AML-193 (cell line): ENCODE measurements around the gene EBI3.
A peak's percentile ranks its signal among the peaks of the same experiment; 100 is the strongest.
"Not testable (repeated sequence)": the region's sequence is repeated elsewhere in the genome, so short reads cannot be mapped to it uniquely, and the experiment has no call there.

Source experiments
- DNase-seq, 2 experiments: peaks; one replicate each; lab custom pipeline; 2025; lab: John Stamatoyannopoulos, UW

Gene EBI3

DNA sequence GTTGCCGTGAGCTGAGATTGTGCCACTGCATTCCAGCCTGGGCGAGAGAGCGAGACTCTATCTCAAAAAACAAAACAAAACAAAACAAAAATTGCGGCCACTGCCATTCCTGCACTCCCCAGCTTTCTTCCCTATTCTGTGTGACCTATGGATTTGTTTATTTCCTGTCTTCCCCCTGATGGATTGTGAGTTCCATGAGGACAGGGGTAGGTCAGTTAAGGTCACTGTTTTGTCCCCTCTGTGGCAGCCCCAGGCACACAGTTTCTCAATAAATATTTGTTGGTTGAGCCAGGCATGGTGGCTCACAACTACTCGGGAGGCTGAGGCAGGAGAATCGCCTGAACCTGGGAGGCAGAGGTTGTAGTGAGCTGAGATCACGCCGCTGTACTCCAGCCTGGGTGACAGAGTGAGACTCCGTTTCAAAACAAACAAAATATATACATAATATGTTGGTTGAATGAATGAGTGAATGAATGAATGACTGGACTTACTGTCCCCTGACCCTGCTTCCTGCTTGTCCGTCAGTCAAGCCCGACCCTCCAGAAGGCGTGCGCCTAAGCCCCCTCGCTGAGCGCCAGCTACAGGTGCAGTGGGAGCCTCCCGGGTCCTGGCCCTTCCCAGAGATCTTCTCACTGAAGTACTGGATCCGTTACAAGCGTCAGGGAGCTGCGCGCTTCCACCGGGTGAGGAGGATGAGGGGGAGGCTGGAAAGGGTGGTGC is 5.0 kb downstream of the EBI3 start:
- no peak for DNase-seq

DNA sequence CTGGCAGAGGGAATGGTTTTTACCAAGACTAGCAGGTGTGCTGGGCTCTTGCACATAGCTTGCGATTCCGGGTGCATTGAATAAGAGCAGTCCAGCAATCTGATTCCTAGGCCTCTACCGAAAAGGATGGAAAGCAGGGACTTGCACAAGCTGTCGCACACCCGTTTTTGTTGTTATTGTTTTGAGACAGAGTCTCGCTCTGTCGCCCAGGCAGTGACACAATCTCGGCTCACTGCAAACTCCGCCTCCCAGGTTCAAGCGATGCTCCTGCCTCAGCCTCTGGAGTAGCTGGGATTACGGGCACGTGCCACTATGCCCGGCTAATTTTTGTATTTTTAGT is 5.5 kb downstream of the EBI3 start:
- no peak for DNase-seq

DNA sequence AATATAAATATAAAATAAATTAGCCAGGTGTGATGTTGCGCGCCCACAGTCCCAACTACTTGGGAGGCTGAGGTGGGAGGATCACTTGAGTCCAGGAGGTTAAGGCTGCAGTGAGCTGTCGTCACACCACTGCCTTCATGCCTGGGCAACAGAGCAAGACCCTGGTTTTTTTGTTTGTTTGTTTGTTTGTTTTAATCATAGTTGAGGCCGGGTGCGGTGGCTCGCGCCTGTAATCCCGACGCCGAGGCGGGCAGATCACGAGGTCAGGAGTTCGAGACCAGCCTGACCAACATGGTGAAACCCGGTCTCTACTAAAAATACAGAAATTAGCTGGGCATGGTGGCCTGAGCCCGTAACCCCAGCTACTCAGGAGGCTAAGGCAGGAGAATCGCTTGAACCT is 8.2 kb downstream of the EBI3 start:
- DNase-seq, result not testable (repeated sequence)

DNA sequence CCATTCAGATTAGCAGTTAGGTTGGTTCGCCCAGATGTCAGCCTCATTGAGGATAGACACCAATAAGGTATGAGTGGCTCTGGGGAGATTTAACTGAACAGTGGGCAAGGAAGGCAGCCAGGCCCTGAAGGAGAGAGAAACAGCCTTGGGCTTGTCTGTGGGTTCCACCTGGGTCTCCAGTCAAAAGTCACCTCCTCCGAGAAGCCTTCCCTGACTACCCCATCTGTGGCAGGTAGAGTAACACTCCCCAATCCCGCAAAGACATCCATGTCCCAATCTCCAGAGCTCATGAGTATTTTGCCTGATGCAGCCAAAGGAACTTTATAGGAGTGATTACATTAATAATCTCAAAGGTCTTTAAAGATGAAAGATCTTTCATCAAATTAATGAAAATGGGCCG is 9.5 kb downstream of the EBI3 start:
- DNase-seq, result no peak

DNA sequence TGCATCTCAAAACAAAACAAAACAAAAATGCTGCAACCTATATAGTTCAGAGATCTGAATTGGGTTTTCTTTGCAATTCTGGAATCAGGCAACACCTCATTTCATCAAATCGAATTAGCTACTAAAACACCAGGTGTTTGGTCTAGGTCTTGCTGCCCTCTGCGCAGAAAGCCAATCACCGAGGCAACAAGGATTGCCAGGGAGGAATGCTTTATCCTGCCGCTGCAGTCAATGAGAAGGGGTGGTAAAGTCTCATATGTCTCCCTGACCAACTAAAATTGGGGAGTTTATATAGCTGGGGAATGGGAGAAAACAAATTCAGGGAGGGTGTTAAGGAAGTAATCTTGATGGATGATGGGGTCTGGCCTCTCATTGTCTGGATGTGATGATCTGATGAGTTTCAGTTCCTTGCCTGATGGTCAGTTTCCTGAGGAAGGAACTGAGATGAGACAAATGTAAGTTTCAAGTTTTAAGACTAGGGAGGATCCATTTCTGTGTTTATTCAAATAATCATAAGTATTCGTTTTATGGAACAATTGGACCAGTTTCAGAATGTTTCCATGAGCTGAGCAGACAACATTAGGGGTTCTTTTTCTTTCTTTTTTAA is 12.6 kb downstream of the EBI3 start:
- no peak for DNase-seq

DNA sequence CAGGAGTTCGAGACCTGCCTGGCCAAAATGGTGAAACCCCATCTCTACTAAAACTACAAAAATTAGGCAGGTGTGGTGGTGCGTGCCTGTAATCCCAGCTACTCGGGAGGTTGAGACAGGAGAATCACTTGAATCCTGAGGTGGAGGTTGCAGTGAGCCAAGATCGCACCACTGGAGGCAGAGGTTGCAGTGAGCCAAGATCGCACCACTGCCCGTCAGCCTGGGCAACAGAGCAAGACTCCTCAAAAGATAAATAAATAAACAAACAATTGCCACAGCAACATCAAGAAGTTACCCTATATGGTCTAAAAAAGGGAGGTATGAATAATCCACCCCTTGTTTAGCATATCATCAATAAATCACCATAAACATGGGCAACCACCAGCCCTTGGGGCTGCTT is 16.6 kb downstream of the EBI3 start:
- not testable (repeated sequence) for DNase-seq

DNA sequence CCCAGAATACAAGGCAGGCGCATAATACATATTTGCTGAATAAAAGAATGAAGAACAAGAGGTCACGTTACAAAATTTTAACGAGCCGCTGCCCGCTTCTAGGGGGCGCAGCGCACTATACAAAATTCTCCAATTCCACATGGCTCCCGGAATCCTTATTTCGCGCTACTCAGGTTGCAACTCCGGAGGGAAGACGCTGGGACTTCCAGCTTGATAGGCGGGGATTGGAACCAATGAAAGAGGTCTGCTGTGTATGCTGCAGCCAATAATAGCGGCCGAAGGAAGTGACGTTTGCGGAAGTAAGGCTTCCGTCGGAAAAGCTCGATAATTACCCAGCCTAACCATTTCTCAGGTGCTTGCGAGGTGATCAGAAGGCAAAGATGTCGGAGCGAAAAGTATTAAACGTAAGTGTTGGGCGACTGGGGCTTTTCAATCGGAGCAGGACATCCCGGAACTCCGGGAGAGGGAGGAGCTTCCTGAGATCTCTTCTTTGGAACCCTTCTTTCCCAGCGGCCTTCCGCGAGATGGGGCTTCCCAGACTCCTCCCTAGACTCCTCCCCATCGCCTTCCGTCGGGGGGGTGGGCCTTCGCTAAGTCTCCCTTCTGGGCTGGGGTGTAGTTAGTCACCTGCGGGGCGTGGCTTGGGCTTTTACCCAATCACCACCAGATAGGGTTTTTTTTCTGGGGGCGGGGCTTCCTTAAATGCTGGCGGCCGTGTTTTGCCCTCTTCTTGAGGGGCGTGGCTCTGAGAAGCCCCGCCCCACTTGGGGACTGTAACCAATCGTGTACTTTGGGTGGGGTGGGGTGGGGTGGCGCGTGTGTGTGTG is 17.7 kb downstream of the EBI3 start, which contains the start of gene YJU2:
TSS of gene YJU2 (plus strand) at position 314 of the 827 bp plus-strand sequence. CDS start at position 381, 67 bp downstream.
- peak; percentile 97 for DNase-seq

DNA sequence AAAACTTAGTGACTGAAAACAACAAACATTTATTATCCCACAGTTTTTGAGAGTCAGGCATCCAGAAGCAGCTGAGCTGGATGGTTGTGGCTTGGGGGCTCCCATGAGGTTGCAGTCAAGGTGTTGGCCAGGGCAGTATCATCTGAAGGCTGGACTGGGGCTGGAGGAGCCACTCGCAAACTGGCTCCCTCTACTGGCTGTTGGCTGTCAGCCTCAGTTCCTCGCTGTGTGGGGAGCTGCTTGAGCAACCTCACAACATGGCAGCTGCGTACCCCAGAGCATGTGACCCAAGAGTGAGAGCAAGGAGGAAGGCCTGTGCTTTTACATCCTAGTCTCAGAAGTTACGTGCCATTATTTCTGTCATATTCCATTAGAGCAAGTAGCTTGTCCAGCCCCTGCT is 27.2 kb downstream of the EBI3 start:
- DNase-seq, result no peak

DNA sequence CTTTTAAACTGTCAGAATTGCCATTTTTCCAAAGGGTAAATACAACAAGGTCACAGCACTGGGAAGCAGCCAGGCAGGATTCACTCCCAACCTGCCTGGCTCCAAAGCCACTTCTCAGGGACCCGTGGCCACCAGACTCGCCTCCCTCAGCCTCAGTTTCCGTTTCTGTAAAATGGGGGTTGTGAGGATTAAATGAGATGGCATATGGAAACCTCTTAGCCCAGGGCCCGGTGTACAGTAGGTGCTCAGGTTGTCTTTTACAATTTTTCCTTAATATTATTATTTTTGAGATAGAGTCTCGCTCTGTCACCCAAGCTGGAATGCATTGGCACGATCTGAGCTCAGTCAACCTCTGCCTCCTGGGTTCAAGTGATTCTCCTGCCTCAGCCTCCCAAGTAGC is 27.7 kb downstream of the EBI3 start:
- no peak for DNase-seq

DNA sequence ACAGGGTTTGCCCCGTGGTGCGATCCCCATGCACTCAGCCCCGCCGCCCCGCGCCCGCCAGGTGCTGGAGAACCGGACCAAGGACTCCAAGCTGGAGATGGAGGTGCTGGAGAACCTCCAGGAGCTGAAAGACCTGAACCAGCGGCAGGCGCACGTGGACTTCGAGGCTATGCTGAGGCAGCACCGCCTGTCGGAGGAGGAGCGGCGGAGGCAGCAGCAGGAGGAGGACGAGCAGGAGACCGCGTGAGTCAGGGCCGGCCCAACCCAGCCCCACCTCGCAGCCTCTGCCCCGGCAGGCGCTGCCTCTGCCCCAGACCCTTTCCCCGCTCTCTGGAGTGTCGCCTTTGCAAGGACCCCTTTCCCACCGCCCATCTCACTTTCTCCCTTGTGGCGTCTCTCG is 28.9 kb downstream of the EBI3 start:
- DNase-seq, result no peak

DNA sequence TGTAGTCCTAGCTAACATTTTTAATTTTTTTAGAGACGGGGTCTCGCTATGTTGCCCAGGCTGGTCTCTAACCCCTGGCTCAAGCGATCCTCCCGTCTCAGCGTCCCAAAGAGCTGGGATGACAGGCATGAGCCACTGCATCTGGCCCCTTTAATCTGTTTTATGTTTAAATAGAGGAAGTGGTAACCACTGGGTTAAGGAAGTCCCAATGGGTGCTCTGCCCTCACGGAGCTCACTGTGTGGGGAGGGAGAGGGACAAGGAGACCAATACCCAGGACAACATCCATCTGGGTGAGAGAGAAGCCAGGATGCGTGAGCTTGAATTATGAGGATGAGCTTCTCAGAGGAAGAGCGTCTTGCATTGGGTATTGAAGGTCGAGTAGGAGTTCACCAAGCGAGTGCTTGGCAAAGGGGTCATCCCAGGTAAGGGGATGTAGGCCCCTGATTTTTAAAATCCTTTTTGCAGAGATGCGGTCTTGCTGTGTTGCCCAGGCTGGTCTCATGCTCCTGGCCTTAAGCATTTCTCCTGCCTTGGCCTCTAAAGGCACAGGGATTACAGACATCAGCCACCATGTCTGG is 31.4 kb downstream of the EBI3 start:
- DNase-seq, result peak in 1 of 2 experiments; percentile 4

DNA sequence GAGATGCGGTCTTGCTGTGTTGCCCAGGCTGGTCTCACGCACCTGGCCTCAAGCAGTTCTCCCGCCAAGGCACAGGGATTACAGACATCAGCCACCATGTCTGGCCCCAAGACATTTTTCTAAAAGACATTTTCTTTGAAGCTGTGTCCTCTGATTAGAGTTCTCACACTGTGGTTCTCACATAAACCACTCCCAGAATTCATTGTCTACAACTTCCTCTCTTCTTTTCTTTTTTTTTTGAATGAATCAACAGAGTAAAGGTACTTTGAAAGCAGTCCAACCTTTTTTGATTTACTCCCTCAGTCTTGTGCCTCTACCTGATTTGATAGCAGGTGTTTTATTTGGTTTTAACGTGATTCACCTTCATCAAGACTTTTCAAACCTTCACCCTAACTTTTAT is 35.5 kb downstream of the EBI3 start:
- no peak for DNase-seq

DNA sequence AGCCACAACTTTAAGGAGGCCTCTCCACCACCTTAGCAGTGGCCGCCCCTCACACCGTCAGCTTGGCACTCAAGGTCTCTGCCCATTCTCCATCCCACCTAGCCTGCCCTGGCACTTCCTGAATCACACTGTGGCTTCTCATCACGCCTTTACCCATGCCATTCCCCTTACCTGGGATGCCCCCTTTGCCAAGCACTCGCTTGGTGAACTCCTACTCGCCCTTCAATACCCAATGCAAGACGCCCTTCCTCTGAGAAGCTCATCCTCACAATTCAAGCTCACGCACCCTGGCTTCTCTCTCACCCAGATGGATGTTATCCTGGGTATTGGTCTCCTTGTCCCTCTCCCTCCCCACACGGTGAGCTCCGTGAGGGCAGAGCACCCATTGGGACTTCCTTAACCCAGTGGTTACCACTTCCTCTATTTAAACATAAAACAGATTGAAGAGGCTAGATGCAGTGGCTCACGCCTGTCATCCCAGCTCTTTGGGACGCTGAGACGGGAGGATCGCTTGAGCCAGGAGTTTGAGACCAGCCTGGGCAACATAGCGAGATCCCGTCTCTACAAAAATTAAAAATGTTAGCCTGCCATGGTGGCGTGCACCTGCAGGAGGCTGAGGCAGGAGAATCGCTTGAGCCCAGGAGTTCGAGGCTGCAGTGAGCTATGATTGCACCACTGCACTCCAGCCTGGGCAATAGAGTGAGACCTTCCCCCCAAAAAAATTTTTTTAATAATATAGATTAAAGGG is 37.1 kb downstream of the EBI3 start:
- DNase-seq, result peak in 1 of 2 experiments; percentile 3

DNA sequence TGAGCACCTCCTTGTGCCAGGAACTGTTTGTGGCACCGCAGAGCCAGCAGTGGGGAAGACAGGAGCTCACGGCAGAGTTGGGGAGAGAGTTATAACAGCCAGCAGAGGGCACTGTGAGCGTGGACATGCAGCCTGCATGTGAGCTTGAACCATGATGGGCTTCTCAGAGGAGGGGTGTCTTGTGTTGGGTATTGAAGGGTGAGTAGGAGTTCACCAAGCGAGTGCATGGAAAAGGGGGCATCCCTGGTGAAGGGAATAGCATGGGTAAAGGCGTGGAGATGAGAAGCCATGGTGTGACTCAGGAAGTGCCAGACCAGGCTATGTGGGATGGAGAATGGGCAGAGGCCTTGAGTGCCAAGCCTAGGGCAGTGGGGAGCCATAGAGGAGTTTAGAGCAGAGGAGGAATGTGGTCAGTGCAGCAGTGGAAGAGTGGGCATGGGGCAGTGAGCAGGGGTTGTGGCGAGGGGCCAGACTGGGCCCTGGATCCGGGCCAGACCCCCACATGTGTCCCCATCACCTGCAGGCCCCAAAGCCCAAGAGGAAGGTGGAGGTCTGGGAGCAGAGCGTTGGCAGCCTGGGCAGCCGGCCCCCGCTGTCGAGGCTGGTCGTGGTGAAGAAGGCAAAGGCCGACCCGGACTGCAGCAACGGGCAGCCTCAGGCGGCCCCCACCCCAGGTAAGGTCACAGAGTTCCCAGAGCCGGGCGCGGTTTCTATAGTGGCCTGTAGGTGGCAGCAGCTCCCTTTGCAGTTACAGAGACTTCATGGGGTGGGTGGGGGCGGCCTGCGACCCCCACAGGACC is 38.0 kb downstream of the EBI3 start:
- DNase-seq, result peak; percentile 72 to 73

DNA sequence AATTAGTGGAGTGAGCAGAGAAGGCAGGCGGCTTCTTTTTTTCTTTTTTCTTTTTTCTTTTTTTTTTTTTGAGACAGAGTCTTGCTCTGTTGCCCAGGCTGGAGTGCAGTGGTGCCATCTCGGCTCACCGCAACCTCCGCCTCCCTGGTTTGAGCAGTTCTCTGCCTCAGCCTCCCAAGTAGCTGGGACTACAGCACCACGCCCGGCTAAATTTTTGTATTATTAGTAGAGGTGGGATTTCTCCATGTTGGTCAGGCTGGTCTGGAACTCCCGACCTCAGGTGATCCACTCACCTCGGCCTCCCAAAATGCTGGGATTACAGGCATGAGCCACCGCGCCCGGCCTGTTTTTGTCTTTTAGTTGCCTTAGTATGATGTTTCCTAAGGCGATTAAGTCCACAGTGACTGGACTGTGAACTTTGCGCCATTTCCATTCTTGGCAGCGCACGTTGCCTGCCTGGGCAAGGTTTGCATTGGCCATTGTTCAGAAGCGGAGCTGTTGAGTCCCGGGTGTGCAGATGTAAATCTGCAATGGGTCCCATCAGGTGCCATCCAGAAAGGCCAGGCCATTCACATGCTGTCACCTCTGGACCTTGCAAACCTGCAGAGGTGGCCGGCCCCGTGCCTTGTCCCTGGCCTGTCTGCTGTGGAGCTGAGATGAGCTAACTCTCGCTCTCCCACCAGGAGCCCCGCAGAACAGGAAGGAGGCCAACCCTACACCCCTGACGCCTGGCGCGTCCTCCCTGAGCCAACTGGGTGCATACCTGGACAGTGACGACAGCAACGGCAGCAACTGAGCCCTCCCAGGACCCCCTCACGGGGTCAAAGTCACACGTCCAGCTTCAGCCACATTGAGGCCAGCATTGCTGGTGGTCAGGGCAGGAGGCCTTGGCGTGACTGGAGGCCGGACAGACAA is 38.8 kb downstream of the EBI3 start:
- DNase-seq, result no peak

DNA sequence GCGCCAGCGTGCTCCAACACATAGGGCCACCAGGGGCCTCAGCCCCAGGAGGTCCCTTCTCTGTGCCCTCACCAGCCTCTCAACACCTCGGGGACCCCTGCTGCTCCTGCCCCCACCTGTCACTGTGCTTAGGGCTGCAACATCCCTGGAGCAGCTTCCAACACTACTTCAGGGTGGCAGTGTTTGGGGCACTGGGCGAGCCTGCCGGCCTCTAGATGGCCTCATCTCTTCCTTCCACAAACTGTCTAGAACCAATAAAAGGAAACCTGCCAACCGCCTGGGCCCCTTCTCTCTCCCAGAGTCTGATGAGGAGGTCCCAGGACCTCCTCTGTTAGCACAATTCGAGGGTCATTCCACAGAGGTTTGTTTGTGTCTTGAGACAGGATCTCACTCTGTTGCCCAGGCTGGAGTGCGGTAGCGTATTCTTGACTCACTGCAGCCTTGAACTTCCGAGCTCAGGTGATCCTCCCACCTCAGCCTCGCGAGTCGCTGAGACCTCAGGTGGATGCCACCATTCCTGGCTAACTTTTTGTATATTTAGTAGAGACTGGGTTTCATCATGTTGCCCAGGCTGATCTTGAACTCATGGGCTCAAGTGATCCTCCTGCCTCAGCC is 39.6 kb downstream of the EBI3 start:
- DNase-seq, result no peak

DNA sequence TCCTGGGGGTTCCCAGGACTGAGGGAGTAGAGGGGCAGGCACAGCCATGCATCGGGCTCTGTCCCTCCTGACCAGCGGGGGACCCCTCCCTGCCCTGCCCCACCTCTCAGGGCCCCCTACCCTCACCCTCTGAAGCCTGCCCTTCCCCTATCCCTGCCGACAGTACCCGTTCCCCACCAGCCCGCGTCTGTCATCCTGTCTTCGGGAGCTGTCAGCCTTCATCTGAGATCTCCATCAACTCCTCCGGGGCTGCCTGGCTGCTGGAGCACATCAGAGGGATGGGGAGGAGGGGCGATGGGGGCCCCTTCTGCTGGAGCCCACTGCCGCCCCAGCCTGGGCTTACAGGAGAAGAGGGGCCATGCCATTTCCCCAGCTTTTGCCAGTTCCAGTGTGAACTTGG is 43.6 kb downstream of the EBI3 start:
- DNase-seq, result no peak

DNA sequence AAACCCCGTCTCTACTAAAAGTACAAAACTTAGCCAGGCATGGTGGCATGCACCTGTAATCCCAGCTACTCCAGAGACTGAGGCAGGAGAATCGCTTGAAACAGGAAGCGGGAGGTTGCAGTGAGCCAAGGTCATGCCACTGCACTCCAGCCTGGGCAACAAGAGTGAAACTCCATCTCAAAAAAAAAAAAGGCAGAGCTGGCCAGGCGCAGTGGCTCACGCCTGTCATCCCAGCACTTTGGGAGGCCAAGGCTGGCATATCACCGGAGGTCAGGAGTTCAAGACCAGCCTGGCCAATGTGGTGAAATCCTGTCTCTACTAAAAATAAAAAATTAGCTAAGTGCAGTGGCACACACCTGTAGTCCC is 45.0 kb downstream of the EBI3 start:
- DNase-seq, result not testable (repeated sequence)

DNA sequence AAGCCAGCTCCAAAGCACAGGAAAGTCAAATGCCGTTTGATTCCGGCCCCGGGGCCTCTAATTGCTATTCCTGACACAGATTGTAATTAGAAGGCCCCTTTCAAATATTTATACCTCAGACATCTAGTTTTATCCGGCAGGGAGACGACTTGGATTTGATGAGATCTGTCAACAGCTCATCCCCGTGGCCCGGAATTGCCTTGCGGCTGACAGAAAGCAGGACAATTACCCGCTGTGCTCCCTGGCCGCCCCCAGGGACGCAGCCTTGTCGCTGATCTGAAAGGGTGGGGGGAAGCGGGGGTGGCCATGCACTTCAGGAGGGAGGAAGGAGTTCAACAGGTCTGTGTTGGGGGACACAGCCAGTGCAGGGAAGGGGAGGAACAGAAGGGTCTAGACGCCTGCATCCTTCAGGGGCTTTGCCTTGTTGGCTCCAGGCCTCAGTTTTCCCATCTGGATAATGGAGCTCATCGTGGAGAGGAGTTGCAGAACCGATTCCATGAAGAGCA is 47.9 kb downstream of the EBI3 start:
- no peak for DNase-seq
